OCI-LY7 (cell line): ENCODE measurements around the gene THSD7A.

Experiments
- EZH2phosphoT487 ChIP-seq: fragments of 200-600 bp; sonication (generic); IDR thresholded peaks from 2 replicates; pipeline ENCODE4 v1.6.1; 2018; ENCODE audit warnings: low read depth, borderline replicate concordance, mild to moderate bottlenecking, mixed run types, antibody characterized with exemption, low read length, moderate library complexity, mixed read lengths
- TF ChIP-seq, protein P1 (sequence below): fragments of 200-600 bp; sonication (generic); conservative IDR thresholded peaks from 2 replicates; pipeline ENCODE4 v1.5.1; 2014; ENCODE audit warnings: mild to moderate bottlenecking, antibody characterized with exemption, low read length, moderate library complexity, mixed read lengths

DNA sequence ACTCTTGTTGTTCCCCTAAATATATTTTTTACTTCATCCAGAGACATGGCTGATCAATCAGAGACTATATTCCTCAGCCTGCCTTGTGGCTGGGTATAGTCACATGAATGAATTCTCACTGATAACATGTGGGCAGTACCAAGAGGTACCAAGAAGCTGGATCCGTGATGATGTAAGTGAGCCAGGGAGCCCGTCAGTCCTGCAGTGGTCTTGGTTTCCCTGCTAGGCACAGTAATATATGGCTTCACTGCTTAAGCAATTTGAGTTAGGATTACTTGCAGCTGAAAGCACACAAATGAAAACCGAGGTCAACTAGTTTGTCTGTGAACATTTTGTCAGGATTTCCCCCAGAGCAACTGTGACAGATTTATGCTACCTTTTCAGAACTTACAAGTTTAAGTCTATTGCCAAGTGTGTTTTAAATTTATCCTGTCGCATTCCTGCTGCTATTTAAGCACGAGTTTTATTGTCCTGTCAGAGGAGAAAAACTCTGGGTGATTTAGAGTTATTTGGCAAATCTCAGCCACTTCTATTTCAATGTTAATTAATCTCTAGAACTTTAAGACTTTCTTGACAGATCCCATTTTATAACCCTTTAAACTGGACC is 476.5 kb downstream of the THSD7A start:
- TF ChIP-seq, protein P1, sequence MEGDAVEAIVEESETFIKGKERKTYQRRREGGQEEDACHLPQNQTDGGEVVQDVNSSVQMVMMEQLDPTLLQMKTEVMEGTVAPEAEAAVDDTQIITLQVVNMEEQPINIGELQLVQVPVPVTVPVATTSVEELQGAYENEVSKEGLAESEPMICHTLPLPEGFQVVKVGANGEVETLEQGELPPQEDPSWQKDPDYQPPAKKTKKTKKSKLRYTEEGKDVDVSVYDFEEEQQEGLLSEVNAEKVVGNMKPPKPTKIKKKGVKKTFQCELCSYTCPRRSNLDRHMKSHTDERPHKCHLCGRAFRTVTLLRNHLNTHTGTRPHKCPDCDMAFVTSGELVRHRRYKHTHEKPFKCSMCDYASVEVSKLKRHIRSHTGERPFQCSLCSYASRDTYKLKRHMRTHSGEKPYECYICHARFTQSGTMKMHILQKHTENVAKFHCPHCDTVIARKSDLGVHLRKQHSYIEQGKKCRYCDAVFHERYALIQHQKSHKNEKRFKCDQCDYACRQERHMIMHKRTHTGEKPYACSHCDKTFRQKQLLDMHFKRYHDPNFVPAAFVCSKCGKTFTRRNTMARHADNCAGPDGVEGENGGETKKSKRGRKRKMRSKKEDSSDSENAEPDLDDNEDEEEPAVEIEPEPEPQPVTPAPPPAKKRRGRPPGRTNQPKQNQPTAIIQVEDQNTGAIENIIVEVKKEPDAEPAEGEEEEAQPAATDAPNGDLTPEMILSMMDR, result no peak
- no peak for TF ChIP-seq EZH2phosphoT487
